HepG2 (cell line): ENCODE data around the gene MOAP1. TPM values are rescaled to one million over a fixed set of nuclear protein-coding genes. Genes with fewer than 3 reads are reported as not detected.

Experiments
- ATAC-seq: fragments of 200-7000 bp; cut with Tn5 transposase; 3 replicates; pipeline ENCODE4 v1.9.1; 2020; ENCODE audit warnings: mild to moderate bottlenecking, moderate library complexity
- BruUV-seq: library from RNA; stranded (reverse); fragments of 400-500 nt; replicated peaks from 2 replicates; lab custom pipeline; 2021; lab: Mats Ljungman, UMichigan
- CTCF ChIA-PET: fragments of 300-600 bp; formaldehyde crosslinking; extraction: SDS; loops from one replicate; lab custom pipeline; 2021; ENCODE audit warnings: low total read pairs, inconsistent platforms, low intra/inter-chr PET ratio; lab: Yijun Ruan, JAX
- POLR2A ChIA-PET: fragments of 350-600 bp; sonication (Branson Sonifier 250); formaldehyde crosslinking; loops from one replicate; lab custom pipeline; 2020; ENCODE audit warnings: antibody characterized with exemption, inconsistent platforms; lab: Yijun Ruan, JAX
- DNase-seq: peaks from one replicate; pipeline ENCODE4 v3.0.0-alpha.2; 2015; ENCODE audit warnings: low spot score
- FAIRE-seq: peaks from 3 replicates; lab custom pipeline; 2011; peaks lifted over from hg19 to GRCh38; lab: Jason Lieb, UNC
- H2AFZ ChIP-seq: one replicate; pipeline ENCODE4 v1.6.1; 2011; ENCODE audit warnings: low read length, inconsistent platforms
- H3K27ac ChIP-seq: fragments of 300-600 bp; 3 replicates; pipeline ENCODE4 v1.8.0; 2011; ENCODE audit warnings: mixed run types, mild to moderate bottlenecking, mixed read lengths, low read length, inconsistent platforms; ENCODE audit not compliant: insufficient read depth; ENCODE audit errors: extremely low read length
- H3K27me3 ChIP-seq, 2 experiments: fragments of 200-600 bp in 1 of 2; 2 replicates in 1 of 2; 3 replicates in 1 of 2; pipeline versions ENCODE4 v1.6.0 to v1.8.0; 2011; ENCODE audit warnings: low read length in 2 of 2, mild to moderate bottlenecking in 2 of 2, moderate library complexity in 2 of 2, inconsistent platforms in 1 of 2; ENCODE audit not compliant: insufficient read depth in 2 of 2, control insufficient read depth in 1 of 2
- H3K36me3 ChIP-seq, 2 experiments: fragments of 200-600 bp in 1 of 2; replicated peaks in 1 of 2; 2 replicates in 1 of 2; 3 replicates in 1 of 2; pipeline versions ENCODE4 v1.5.1 to v1.8.0; 2011; ENCODE audit warnings: low read length in 2 of 2, inconsistent platforms in 1 of 2; ENCODE audit not compliant: insufficient read depth in 2 of 2, control insufficient read depth in 1 of 2
- H3K4me1 ChIP-seq: 2 replicates; pipeline ENCODE4 v1.5.1; 2012; ENCODE audit warnings: low read length, inconsistent platforms; ENCODE audit not compliant: insufficient read depth
- H3K4me2 ChIP-seq: 2 replicates; pipeline ENCODE4 v1.6.0; 2011; ENCODE audit warnings: low read depth, low read length, inconsistent platforms
- H3K4me3 ChIP-seq, 3 experiments: fragments of 200-600 bp in 1 of 3; sonication (generic), shearing (Covaris generic) in 1 of 3; replicated peaks in 1 of 3; 2 replicates each; pipeline ENCODE4 v1.5.1; 2011 to 2016; ENCODE audit warnings: low read length in 3 of 3, inconsistent platforms in 2 of 3, low read depth in 2 of 3, mild to moderate bottlenecking in 2 of 3, control low read depth in 1 of 3, mixed read lengths in 1 of 3; ENCODE audit not compliant: insufficient read depth in 1 of 3
- H3K79me2 ChIP-seq: one replicate; pipeline ENCODE4 v1.6.1; 2011; ENCODE audit warnings: low read length, inconsistent platforms; ENCODE audit not compliant: insufficient read depth
- H3K9ac ChIP-seq: 2 replicates; pipeline ENCODE4 v1.6.0; 2011; ENCODE audit warnings: mild to moderate bottlenecking, low read depth, low read length, inconsistent platforms; ENCODE audit not compliant: insufficient read depth
- H3K9me3 ChIP-seq: 2 replicates; pipeline ENCODE4 v1.5.1; 2012; ENCODE audit warnings: mild to moderate bottlenecking, low read length
- H4K20me1 ChIP-seq: 2 replicates; pipeline ENCODE4 v1.6.0; 2011; ENCODE audit warnings: inconsistent platforms, mild to moderate bottlenecking, low read length, moderate library complexity; ENCODE audit not compliant: insufficient read depth
- CREB3 ChIP-seq: sonication (generic); formaldehyde crosslinking; IDR thresholded peaks from 2 replicates; pipeline ENCODE4 v1.5.0; 2020; ENCODE audit warnings: missing genetic modification reagents
- GTF2F1 ChIP-seq: fragments of 150-350 bp; IDR thresholded peaks from 2 replicates; pipeline ENCODE4 v1.6.1; 2014; ENCODE audit warnings: low read length
- GTF3A ChIP-seq: sonication (generic); formaldehyde crosslinking; conservative IDR thresholded peaks from 2 replicates; pipeline ENCODE4 v1.4.0; 2020; ENCODE audit warnings: mild to moderate bottlenecking, missing genetic modification reagents
- HOXA3 ChIP-seq: sonication (generic); formaldehyde crosslinking; IDR thresholded peaks from 2 replicates; pipeline ENCODE4 v1.5.0; 2020; ENCODE audit warnings: missing genetic modification reagents
- JUNB ChIP-seq: sonication (generic); formaldehyde crosslinking; IDR thresholded peaks from 2 replicates; pipeline ENCODE4 v1.8.0; 2022; ENCODE audit warnings: missing genetic modification reagents, mild to moderate bottlenecking, borderline replicate concordance
- LCORL ChIP-seq, 2 experiments: fragments of 450-650 bp in 1 of 2; sonication (generic) in 1 of 2; formaldehyde crosslinking in 1 of 2; IDR thresholded peaks; 2 replicates each; pipeline versions ENCODE4 v1.5.0 to v1.6.1; 2017 to 2020; ENCODE audit warnings: antibody characterized with exemption in 1 of 2, missing genetic modification reagents in 1 of 2
- MBNL3 ChIP-seq: fragments of 250-450 bp; sonication (Bioruptor Pico); conservative IDR thresholded peaks from 2 replicates; pipeline ENCODE4 v1.8.0; 2022; ENCODE audit warnings: mild to moderate bottlenecking, inconsistent platforms
- POLR2AphosphoS2 ChIP-seq: IDR thresholded peaks from 2 replicates; pipeline ENCODE4 v1.6.1; 2011; ENCODE audit warnings: low read depth, low read length, improper control_type of control experiment
- SOX13 ChIP-seq, 3 experiments: fragments of 450-650 bp in 1 of 3; sonication (generic) in 1 of 3; formaldehyde crosslinking in 1 of 3; IDR thresholded peaks in 2 of 3; conservative IDR thresholded peaks in 1 of 3; 2 replicates each; pipeline versions ENCODE4 v1.5.0 to v1.6.1; 2016 to 2020; ENCODE audit warnings: antibody characterized with exemption in 1 of 3, mild to moderate bottlenecking in 1 of 3, missing compliant biosample characterization in 1 of 3, missing genetic modification reagents in 1 of 3, moderate library complexity in 1 of 3
- TCF12 ChIP-seq, 2 experiments: fragments of 450-650 bp in 1 of 2; sonication (generic) in 1 of 2; formaldehyde crosslinking in 1 of 2; IDR thresholded peaks; 2 replicates each; pipeline versions ENCODE4 v1.6.1 to v1.8.0; 2017 to 2022; ENCODE audit warnings: antibody characterized with exemption in 1 of 2, mild to moderate bottlenecking in 1 of 2, missing genetic modification reagents in 1 of 2, moderate library complexity in 1 of 2
- TRIM24 ChIP-seq: sonication (generic); formaldehyde crosslinking; IDR thresholded peaks from 2 replicates; pipeline ENCODE4 v1.8.0; 2022; ENCODE audit warnings: mild to moderate bottlenecking, missing genetic modification reagents
- ZIK1 ChIP-seq: sonication (generic); formaldehyde crosslinking; IDR thresholded peaks from 2 replicates; pipeline ENCODE4 v1.5.0; 2020; ENCODE audit warnings: mild to moderate bottlenecking, low read depth, missing genetic modification reagents, borderline replicate concordance
- ZNF281 ChIP-seq: sonication (generic); formaldehyde crosslinking; IDR thresholded peaks from 2 replicates; pipeline ENCODE4 v1.4.0; 2020; ENCODE audit warnings: missing genetic modification reagents, borderline replicate concordance
- ZNF292 ChIP-seq: sonication (generic); formaldehyde crosslinking; IDR thresholded peaks from 2 replicates; pipeline ENCODE4 v1.8.1; 2022; ENCODE audit warnings: mild to moderate bottlenecking, low read depth, missing genetic modification reagents, borderline replicate concordance
- ZNF326 ChIP-seq: sonication (generic); formaldehyde crosslinking; IDR thresholded peaks from 2 replicates; pipeline ENCODE4 v1.4.0; 2020; ENCODE audit warnings: missing genetic modification reagents, borderline replicate concordance
- ZNF512 ChIP-seq: sonication (generic); formaldehyde crosslinking; IDR thresholded peaks from 2 replicates; pipeline ENCODE4 v1.4.0; 2020; ENCODE audit warnings: mild to moderate bottlenecking, missing genetic modification reagents
- ZSCAN31 ChIP-seq: sonication (generic); formaldehyde crosslinking; IDR thresholded peaks from 2 replicates; pipeline ENCODE4 v1.5.0; 2020; ENCODE audit warnings: low read depth, mild to moderate bottlenecking, missing genetic modification reagents
- WGBS: methylation state at CpG from one replicate; pipeline ENCODE4 v1.1.6; 2017; ENCODE audit warnings: low lambda C conversion rate; 5-methylcytosine and 5-hydroxymethylcytosine counted together
- in situ Hi-C: cut with HindIII; loops from 2 replicates; pipeline ENCODE4 v1.10.0; 2017; ENCODE audit warnings: low pct_unique_long_range_greater_than_20kb; ENCODE audit not compliant: extremely low pct_ligation_motif_present
- intact Hi-C: fragments of 100-400 bp; cut with micrococcal nuclease; formaldehyde crosslinking; loops from one replicate; pipeline ENCODE4 v1.10.0; 2022; ENCODE audit not compliant: unreplicated experiment
- polyA plus RNA-seq, 8 experiments: library from polyadenylated mRNA; depleted of rRNA in 3 of 8; stranded (reverse) in 7 of 8; unstranded in 1 of 8; fragments of >200 nt; fragmentation: Illumina TruSeq in 4 of 8; extraction: Trizol in 4 of 8; gene quantifications; 2 replicates each; pipeline versions ENCODE4 v1.2.1 to v1.2.3, GENCODE V29; 2011 to 2016; ENCODE audit warnings: low read depth in 4 of 8, missing spikeins in 1 of 8, mixed read lengths in 1 of 8; ENCODE audit not compliant: insufficient read depth in 1 of 8
- total RNA-seq, 5 experiments: library from RNA; depleted of rRNA; stranded (reverse); fragments of >200 nt; fragmentation: Illumina TruSeq; extraction: Trizol; gene quantifications; 2 replicates each; pipeline ENCODE4 v1.2.3, GENCODE V29; 2016; ENCODE audit warnings: low read depth in 1 of 5

The MOAP1 gene
- total and polyA plus RNA-seq, 2 of the 13 experiments (the other 11 are each of a cell fraction or from before 2014, with no cell fraction given) = 14.6 to 47.0 TPM

- no peak for TF ChIP-seq GTF2F1
- no peak for TF ChIP-seq CREB3 (CRISPR knock-in tag)
- no peak for TF ChIP-seq POLR2AphosphoS2
Observed at GRCh38 chr14:93195316-93195999, 10.8 kb upstream of the MOAP1 start (continued).

- H3K36me3 ChIP-seq = peaks cover 3 to 20% of the 10 kb centered on the region in 2 experiments; a peak in 3 of 5 replicates
- ATAC-seq (no peak), FAIRE-seq (no peak), DNase-seq (no peak)
- ChIA-PET POLR2A (no interaction called here), CTCF (no interaction called here)
- peaks cover 30% of the 10 kb centered on the region for H3K4me1 ChIP-seq
- no TSS peak for BruUV-seq
- no peaks in the 10 kb centered on the region; a peak in 1 of 5 replicates for H3K27me3 ChIP-seq
- WGBS = 95% methylated on average over 3 of the region's 3 CpGs
- in situ Hi-C loops (no loop called here), intact Hi-C loops (no loop called here)
- H3K27ac ChIP-seq = no peak overlapping the region
- no peak overlapping the region for H3K4me2 ChIP-seq
- H3K9me3 ChIP-seq = no peaks in the 10 kb centered on the region
- no peak overlapping the region for H3K9ac ChIP-seq
- H4K20me1 ChIP-seq = no peaks in the 10 kb centered on the region
- peaks cover 28% of the 10 kb centered on the region for H3K79me2 ChIP-seq
- H3K4me3 ChIP-seq = no peak overlapping the region
- H2AFZ ChIP-seq = no peak overlapping the region
- TF ChIP-seq ZSCAN31 (CRISPR knock-in tag) = no peak
- no peak for TF ChIP-seq TCF12 (IDR thresholded peaks at IDR 0.05)
- TF ChIP-seq TCF12 (CRISPR knock-in tag; IDR thresholded peaks at IDR 0.05) = no peak
- TF ChIP-seq ZNF281 = no peak
- no peak for TF ChIP-seq GTF3A (CRISPR knock-in tag)
- no peak for TF ChIP-seq ZNF512 (CRISPR knock-in tag)
- no peak for TF ChIP-seq ZNF326
- no peak for TF ChIP-seq TRIM24
- no peak for TF ChIP-seq JUNB (CRISPR knock-in tag)
- TF ChIP-seq LCORL (IDR thresholded peaks at IDR 0.05) = no peak
- no peak for TF ChIP-seq LCORL (CRISPR knock-in tag; IDR thresholded peaks at IDR 0.05)
- no peak for TF ChIP-seq ZIK1 (CRISPR knock-in tag)
- no peak for TF ChIP-seq MBNL3 (CRISPR knock-in tag)
- TF ChIP-seq SOX13 (IDR thresholded peaks at IDR 0.05) = no peak
- no peak for TF ChIP-seq SOX13 (CRISPR knock-in tag; conservative IDR thresholded peaks at IDR 0.05 in 1 of 2, IDR thresholded peaks at IDR 0.05 in 1 of 2)
- no peak for TF ChIP-seq ZNF292 (CRISPR knock-in tag)
- no peak for TF ChIP-seq HOXA3
Observed at GRCh38 chr14:93186956-93187355, 2.3 kb upstream of the MOAP1 start.
